ENCODE measurements around the gene C1orf74.

The C1orf74 gene

GRCh38 chr1:209756615-209757445 is 27.5 kb downstream of the C1orf74 start:
- TF ChIP-seq CTCF (IDR thresholded peaks at IDR 0.05; ENCODE audit: low read depth, low read length): no peak
- no peak overlapping the region for H3K4me3 ChIP-seq (ENCODE audit: low read depth, low read length)
- no peak for DNase-seq

GRCh38 chr1:209755926-209756614 is 28.3 kb downstream of the C1orf74 start, which contains the start of gene TRAF3IP3:
Gene TRAF3IP3, plus strand, starts transcription at chr1:209756053. Its CDS starts 3,987 bp downstream, at chr1:209760040.
- H3K4me3 ChIP-seq (ENCODE audit: low read depth, low read length): no peak within 1 kb of the TSS
- DNase-seq: no peak
- H3K4me1 ChIP-seq: no peaks in the 10 kb centered on the region
- no peak for TF ChIP-seq CTCF (IDR thresholded peaks at IDR 0.05; ENCODE audit: low read depth, low read length)
- no peaks in the 10 kb centered on the region for H3K9me3 ChIP-seq
- no peaks in the 10 kb centered on the region for H3K27me3 ChIP-seq
- no peaks in the 10 kb centered on the region for H3K36me3 ChIP-seq

More at GRCh38 chr1:209756615-209757445, 27.5 kb downstream of the C1orf74 start:
- H3K9me3 ChIP-seq: no peaks in the 10 kb centered on the region
- H3K4me1 ChIP-seq: no peaks in the 10 kb centered on the region
- H3K27me3 ChIP-seq: no peaks in the 10 kb centered on the region
- H3K36me3 ChIP-seq: no peaks in the 10 kb centered on the region

GRCh38 chr1:209755256-209755655 is 29.1 kb downstream of the C1orf74 start:
- TF ChIP-seq CTCF (IDR thresholded peaks at IDR 0.05; ENCODE audit: low read depth, low read length): no peak
- no peaks in the 10 kb centered on the region for H3K36me3 ChIP-seq
- H3K4me3 ChIP-seq (ENCODE audit: low read depth, low read length): no peak overlapping the region
- no peaks in the 10 kb centered on the region for H3K4me1 ChIP-seq
- no peak for DNase-seq
- no peaks in the 10 kb centered on the region for H3K9me3 ChIP-seq
- H3K27me3 ChIP-seq: no peaks in the 10 kb centered on the region

GRCh38 chr1:209752890-209753289 is 31.5 kb downstream of the C1orf74 start:
- Histone ChIP-seq H3K36me3 (no peaks in the 10 kb centered on the region), H3K27me3 (no peaks in the 10 kb centered on the region), H3K4me3 (ENCODE audit: low read depth, low read length) (no peak overlapping the region), H3K4me1 (no peaks in the 10 kb centered on the region), H3K9me3 (no peaks in the 10 kb centered on the region)
- TF ChIP-seq CTCF (IDR thresholded peaks at IDR 0.05; ENCODE audit: low read depth, low read length): no peak
- DNase-seq: no peak

GRCh38 chr1:209751627-209752231 is 32.6 kb downstream of the C1orf74 start:
- Histone ChIP-seq H3K27me3 (no peaks in the 10 kb centered on the region), H3K4me1 (no peaks in the 10 kb centered on the region; the same call in 1 of the 2 replicates), H3K9me3 (no peaks in the 10 kb centered on the region), H3K36me3 (no peaks in the 10 kb centered on the region), H3K4me3 (ENCODE audit: low read depth, low read length) (no peak overlapping the region)
- TF ChIP-seq CTCF (IDR thresholded peaks at IDR 0.05; ENCODE audit: low read depth, low read length): no peak
- no peak for DNase-seq

All from BE2C (cell line).